Measurements from ENCODE around the gene NUMB.

GRCh38 chr14:73238941-73239340, 219.4 kb downstream of the NUMB start:
- TF ChIP-seq CTCF (IDR thresholded peaks at IDR 0.05) (no peak), POLR2A (IDR thresholded peaks at IDR 0.05) (no peak)
